Uterus (tissue), 4 donors: ENCODE results near the gene STAC2. TPM values are rescaled to one million over a fixed set of nuclear protein-coding genes. Genes with fewer than 3 reads are reported as not detected.
A peak's percentile ranks its signal among the peaks of the same experiment; 100 is the strongest.

ENCODE experiments used
- DNase-seq, 2 donors: peaks; one replicate each; pipeline ENCODE4 v3.0.0-alpha.2; 2019 to 2020
- H3K27ac ChIP-seq, 2 donors: fragments of 200-600 bp; sonication (generic); 1 replicate in 1 of 2; 2 replicates in 1 of 2; pipeline ENCODE4 v1.5.1; 2016 to 2018
- H3K27me3 ChIP-seq, 2 donors: fragments of 200-600 bp; sonication (generic); one replicate each; pipeline ENCODE4 v1.5.1; 2018 to 2019; ENCODE audit warnings: control low read depth in 1 of 2
- H3K36me3 ChIP-seq, 2 donors: fragments of 200-600 bp; sonication (generic); one replicate each; pipeline ENCODE4 v1.5.1; 2019; ENCODE audit warnings: control low read depth in 1 of 2
- H3K4me1 ChIP-seq, 2 donors: fragments of 200-600 bp; sonication (generic); one replicate each; pipeline ENCODE4 v1.5.1; 2018 to 2019; ENCODE audit warnings: control low read depth in 1 of 2
- H3K4me3 ChIP-seq, 2 donors: fragments of 200-600 bp; sonication (generic); 1 replicate in 1 of 2; 2 replicates in 1 of 2; pipeline ENCODE4 v1.5.1; 2018 to 2019; ENCODE audit warnings: mild to moderate bottlenecking in 1 of 2
- H3K9me3 ChIP-seq, 2 donors: fragments of 200-600 bp; sonication (generic); one replicate each; pipeline ENCODE4 v1.5.1; 2019; ENCODE audit warnings: control low read depth in 1 of 2
- CTCF ChIP-seq, 4 experiments: fragments of 200-600 bp in 2 of 4; fragments of 450-650 bp in 2 of 4; sonication (generic) in 2 of 4; IDR thresholded peaks; one replicate each; pipeline ENCODE4 v1.5.1; 2016 to 2019; ENCODE audit warnings: antibody characterized with exemption in 4 of 4, mild to moderate bottlenecking in 2 of 4, moderate library complexity in 1 of 4
- POLR2A ChIP-seq, 2 donors: fragments of 450-650 bp; IDR thresholded peaks; one replicate each; pipeline ENCODE4 v1.6.1; 2016; ENCODE audit warnings: antibody characterized with exemption in 2 of 2, mild to moderate bottlenecking in 1 of 2, moderate library complexity in 1 of 2
- intact Hi-C: fragments of 100-400 bp; cut with DNase I; formaldehyde crosslinking; loops from one replicate; pipeline ENCODE4 v1.15.1; 2023; ENCODE audit warnings: low total_unique reads
- total RNA-seq, 4 donors: library from RNA; depleted of rRNA in 3 of 4; stranded (reverse); fragments of >200 nt in 3 of 4; gene quantifications; one replicate each; pipeline versions ENCODE4 v1.1.0 to v1.2.4, GENCODE V29; 2014 to 2023
- donor health status: DM: yes; HTN: yes; CAD: no.

STAC2 gene
- total RNA-seq, 4 donors from 2014 or later = 0.59 to 14.4 (median 1.1) TPM

DNA sequence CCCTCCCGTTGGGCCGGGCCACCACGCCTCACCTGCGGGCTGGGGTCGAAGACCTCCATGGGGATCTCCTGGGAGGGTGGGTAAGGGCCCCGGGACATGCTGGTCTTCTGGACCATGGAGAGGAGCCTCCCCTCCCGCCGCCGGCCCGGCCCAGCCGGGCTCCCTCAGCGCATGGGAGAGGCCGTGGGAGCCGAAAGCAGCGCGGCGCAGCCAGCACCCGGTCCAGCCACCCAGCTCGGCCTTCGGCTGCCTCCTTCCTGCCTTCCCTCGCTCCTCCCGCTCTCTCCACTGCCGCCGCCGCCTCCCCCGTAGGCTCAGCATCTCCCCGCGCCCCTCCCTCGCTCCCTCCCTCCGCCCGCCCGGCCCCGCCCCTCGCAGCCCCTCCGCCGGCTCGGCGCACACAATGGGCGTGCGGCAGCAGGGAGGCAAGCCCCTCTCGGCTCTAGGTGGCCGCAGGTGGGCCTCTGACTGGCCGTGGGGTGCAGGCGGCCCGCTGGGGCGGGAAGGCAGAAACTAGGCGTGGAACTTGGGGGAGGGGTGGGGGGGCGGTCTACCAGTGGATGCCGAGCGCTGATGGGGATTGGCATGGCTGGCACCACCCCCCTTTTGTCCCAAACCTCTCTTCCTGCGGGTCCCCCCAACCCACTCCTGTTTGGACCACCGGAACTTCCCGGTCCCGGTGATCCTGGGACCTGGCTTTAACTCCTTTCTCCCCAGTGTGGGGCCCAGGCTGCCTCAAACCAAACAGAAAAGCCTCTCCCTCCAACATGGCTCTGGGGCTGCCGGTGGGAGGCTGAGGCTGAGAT is 28.2 kb downstream of the STAC2 start, which contains the start of gene CACNB1:
CACNB1 (minus strand) TSS at position 290 of the 806 bp plus-strand sequence; CDS start at position 116, 174 bp downstream.
- Histone ChIP-seq H3K9me3 (no peaks in the 10 kb centered on the region), H3K27me3 (no peaks in the 10 kb centered on the region), H3K4me3 (peak within 1 kb of the TSS; percentile 74 to 77), H3K27ac (peak within 1 kb of the TSS; percentile 83 to 91), H3K36me3 (no peaks in the 10 kb centered on the region), H3K4me1 (peaks cover 13 to 36% of the 10 kb centered on the region in 2 donors)
- peak; percentile 80 to 83 for DNase-seq
- intact Hi-C loops = no loop called here
- TF ChIP-seq CTCF (IDR thresholded peaks at IDR 0.05) = no peak
- TF ChIP-seq POLR2A (IDR thresholded peaks at IDR 0.05) = peak; percentile 45 to 62

GRCh38 chr17:39196808-39197291 is 28.9 kb downstream of the STAC2 start:
- Histone ChIP-seq H3K4me1 (peaks cover 10 to 29% of the 10 kb centered on the region in 2 donors), H3K27me3 (no peaks in the 10 kb centered on the region), H3K27ac (peak overlapping the region; percentile 83 to 91), H3K4me3 (peak overlapping the region; percentile 74 to 77), H3K9me3 (no peaks in the 10 kb centered on the region), H3K36me3 (no peaks in the 10 kb centered on the region)
- TF ChIP-seq CTCF (IDR thresholded peaks at IDR 0.05) (no peak), POLR2A (IDR thresholded peaks at IDR 0.05) (no peak)
- intact Hi-C loops = no loop called here
- DNase-seq = peak in 1 of 2 donors; percentile 46

GRCh38 chr17:39196241-39196807 is 29.4 kb downstream of the STAC2 start:
- H3K27me3 ChIP-seq = no peaks in the 10 kb centered on the region
- H3K4me3 ChIP-seq = peak overlapping the region; percentile 74 to 77
- H3K4me1 ChIP-seq = peaks cover 6 to 25% of the 10 kb centered on the region in 2 donors
- TF ChIP-seq POLR2A (IDR thresholded peaks at IDR 0.05) (no peak), CTCF (IDR thresholded peaks at IDR 0.05) (no peak)
- no peaks in the 10 kb centered on the region for H3K9me3 ChIP-seq
- no peak for DNase-seq
- peak overlapping the region; percentile 83 to 91 for H3K27ac ChIP-seq
- intact Hi-C loops = no loop called here
- H3K36me3 ChIP-seq = no peaks in the 10 kb centered on the region

DNA sequence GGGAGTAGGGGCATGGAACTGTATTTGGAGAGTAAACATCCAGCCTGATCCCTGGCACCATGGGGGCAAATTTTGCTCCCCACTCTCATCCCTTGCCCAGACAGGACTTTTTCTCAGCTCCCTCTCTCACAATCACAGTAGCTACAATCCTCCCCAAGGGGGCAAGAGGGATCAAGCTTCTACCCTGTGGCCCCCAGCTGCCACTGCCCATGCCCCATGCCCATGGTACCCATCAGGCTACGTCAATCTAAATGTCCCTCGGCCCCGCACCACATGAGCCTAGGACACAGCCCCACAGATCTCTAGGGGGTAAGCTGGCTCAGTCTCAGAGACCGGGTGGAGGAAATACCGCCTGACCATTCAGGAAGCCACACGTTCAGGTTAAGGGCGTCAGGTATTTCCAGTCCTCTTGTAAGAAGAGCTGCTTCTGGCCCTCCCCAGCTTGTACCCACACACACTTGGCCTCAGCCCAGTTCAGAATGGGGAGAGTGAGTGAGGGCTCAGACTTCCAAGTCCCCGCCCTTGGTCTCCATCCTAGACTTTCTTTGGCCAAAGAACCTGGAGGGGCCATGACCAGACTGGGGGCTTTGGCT is 30.1 kb downstream of the STAC2 start:
- TF ChIP-seq POLR2A (IDR thresholded peaks at IDR 0.05) (no peak), CTCF (IDR thresholded peaks at IDR 0.05) (no peak)
- Histone ChIP-seq H3K27ac (peak overlapping the region in 1 of 2 donors; percentile 91), H3K36me3 (no peaks in the 10 kb centered on the region), H3K9me3 (no peaks in the 10 kb centered on the region), H3K4me3 (no peak overlapping the region), H3K4me1 (peaks cover 0 to 20% of the 10 kb centered on the region in 2 donors), H3K27me3 (no peaks in the 10 kb centered on the region)
- no peak for DNase-seq
- intact Hi-C loops = no loop called here
